ENCODE results near the gene PPP1R14B. TPM values are rescaled to one million over a fixed set of nuclear protein-coding genes. Genes with fewer than 3 reads are reported as not detected.

The PPP1R14B gene
- total RNA-seq, 4 donors from 2014 or later: 9.5 to 63.4 (median 28.3) TPM

DNA sequence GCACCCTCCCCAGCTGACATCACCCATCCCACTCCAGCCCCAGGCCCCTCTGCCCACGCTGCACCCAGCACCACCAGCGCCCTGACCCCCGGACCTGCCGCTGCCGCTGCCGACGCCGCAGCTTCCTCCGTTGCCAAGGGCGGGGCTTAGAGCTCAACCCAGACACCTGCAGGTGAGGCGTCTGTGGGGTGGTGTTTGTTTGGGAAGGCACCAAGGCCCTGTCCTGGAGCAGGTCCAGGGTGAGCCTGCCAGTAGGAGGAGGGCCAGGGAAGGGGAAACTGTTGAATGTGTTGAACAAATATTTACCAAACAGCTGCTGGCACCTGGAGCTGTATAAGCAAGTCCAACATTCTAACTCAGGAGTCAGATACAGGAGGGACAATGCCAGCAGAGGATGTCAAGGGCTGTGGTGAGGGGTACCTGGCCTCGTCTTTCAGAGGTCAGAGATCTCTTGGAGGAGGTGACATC, 9.2 kb downstream of the PPP1R14B start:
- Histone ChIP-seq H3K9me3 (no peaks in the 10 kb centered on the region), H3K4me3 (no peak overlapping the region), H3K27ac (no peak overlapping the region), H3K36me3 (no peaks in the 10 kb centered on the region), H3K27me3 (no peaks in the 10 kb centered on the region), H3K4me1 (peaks cover 0 to 13% of the 10 kb centered on the region in 2 donors)
- TF ChIP-seq, protein P1, sequence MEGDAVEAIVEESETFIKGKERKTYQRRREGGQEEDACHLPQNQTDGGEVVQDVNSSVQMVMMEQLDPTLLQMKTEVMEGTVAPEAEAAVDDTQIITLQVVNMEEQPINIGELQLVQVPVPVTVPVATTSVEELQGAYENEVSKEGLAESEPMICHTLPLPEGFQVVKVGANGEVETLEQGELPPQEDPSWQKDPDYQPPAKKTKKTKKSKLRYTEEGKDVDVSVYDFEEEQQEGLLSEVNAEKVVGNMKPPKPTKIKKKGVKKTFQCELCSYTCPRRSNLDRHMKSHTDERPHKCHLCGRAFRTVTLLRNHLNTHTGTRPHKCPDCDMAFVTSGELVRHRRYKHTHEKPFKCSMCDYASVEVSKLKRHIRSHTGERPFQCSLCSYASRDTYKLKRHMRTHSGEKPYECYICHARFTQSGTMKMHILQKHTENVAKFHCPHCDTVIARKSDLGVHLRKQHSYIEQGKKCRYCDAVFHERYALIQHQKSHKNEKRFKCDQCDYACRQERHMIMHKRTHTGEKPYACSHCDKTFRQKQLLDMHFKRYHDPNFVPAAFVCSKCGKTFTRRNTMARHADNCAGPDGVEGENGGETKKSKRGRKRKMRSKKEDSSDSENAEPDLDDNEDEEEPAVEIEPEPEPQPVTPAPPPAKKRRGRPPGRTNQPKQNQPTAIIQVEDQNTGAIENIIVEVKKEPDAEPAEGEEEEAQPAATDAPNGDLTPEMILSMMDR (IDR thresholded peaks at IDR 0.05): no peak
- no peak for TF ChIP-seq POLR2A (IDR thresholded peaks at IDR 0.05)
- intact Hi-C loops (cut with DNase I; ENCODE audit: low total_unique reads): no loop called here
- DNase-seq: peak in 1 of 2 donors; percentile 20

DNA sequence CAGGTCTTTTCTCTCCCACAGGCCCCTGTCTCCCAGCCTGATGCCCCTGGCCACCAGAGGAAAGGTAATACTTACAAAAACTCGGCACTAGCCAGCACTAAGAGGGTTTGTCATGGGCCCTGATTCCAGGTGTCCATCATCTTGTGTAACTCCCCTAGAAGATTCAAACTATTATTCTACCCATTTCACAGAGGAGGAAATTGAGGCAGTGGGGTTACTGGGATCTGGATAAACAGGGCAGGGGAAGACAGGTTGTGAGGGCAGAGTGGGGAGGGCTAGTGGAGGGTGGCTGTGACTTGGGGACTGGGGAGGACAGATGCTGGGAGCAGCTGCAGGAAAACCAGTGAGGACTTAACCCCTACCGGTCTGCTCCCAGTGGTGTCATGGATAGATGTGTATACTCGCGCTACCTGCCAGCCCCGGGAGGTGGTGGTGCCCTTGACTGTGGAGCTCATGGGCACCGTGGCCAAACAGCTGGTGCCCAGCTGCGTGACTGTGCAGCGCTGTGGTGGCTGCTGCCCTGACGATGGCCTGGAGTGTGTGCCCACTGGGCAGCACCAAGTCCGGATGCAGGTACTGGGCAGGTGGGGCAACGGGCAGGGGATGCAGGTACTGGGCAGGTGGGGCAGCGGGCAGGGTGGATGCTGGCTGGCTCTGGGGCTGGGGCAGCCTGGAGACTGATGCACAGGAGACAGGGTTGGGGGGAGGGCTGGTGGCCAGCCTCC, 11.1 kb downstream of the PPP1R14B start:
- peak in 1 of 2 donors; percentile 22 for DNase-seq
- Histone ChIP-seq H3K4me1 (peaks cover 4 to 8% of the 10 kb centered on the region in 2 donors), H3K36me3 (no peaks in the 10 kb centered on the region), H3K27me3 (no peaks in the 10 kb centered on the region), H3K9me3 (no peaks in the 10 kb centered on the region), H3K4me3 (peak overlapping the region; percentile 42 to 80), H3K27ac (peak overlapping the region; percentile 90 to 95)
- intact Hi-C loops (cut with DNase I; ENCODE audit: low total_unique reads): no loop called here
- TF ChIP-seq, protein P1 (IDR thresholded peaks at IDR 0.05): no peak
- no peak for TF ChIP-seq POLR2A (IDR thresholded peaks at IDR 0.05)

DNA sequence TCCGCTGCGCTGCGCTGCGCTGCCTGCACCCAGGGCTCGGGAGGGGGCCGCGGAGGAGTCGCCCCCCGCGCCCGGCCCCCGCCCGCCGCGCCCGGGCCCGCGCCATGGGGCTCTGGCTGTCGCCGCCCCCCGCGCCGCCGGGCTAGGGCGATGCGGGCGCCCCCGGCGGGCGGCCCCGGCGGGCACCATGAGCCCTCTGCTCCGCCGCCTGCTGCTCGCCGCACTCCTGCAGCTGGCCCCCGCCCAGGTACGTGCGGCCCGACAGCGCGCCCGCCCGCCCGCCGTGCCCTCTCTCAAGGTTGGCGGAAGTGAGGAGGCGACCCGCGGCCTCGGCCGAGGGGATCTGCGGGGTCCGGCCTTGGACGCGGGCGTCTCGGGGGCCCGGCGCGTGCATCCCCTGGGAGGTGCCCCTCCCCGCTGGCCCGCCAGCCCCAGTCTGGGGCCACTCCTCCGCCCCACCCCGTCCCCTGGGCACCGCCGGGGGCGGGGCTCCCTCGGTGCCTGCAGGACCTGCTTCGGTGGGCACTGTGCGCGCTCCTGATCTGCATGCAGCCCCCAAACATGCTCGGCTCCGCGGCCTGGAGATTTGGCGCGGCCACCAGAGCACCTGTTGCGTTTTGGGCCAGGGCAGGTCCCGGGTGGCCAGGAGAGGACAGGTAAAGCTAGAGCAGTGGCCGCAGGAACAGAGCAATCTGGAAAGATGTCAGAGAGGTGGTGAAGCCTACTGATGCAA, 11.9 kb downstream of the PPP1R14B start:
- Histone ChIP-seq H3K4me1 (peaks cover 4 to 9% of the 10 kb centered on the region in 2 donors), H3K9me3 (no peaks in the 10 kb centered on the region), H3K36me3 (no peaks in the 10 kb centered on the region), H3K27ac (peak overlapping the region; percentile 90 to 95), H3K4me3 (peak overlapping the region; percentile 42 to 80), H3K27me3 (no peaks in the 10 kb centered on the region)
- DNase-seq: peak in 1 of 2 donors; percentile 42
- intact Hi-C loops (cut with DNase I; ENCODE audit: low total_unique reads): no loop called here
- TF ChIP-seq, protein P1 (IDR thresholded peaks at IDR 0.05): peak in 3 of 4 experiments; percentile 8 to 21 (median 16)
- TF ChIP-seq POLR2A (IDR thresholded peaks at IDR 0.05): peak in 1 of 2 donors; percentile 54

DNA sequence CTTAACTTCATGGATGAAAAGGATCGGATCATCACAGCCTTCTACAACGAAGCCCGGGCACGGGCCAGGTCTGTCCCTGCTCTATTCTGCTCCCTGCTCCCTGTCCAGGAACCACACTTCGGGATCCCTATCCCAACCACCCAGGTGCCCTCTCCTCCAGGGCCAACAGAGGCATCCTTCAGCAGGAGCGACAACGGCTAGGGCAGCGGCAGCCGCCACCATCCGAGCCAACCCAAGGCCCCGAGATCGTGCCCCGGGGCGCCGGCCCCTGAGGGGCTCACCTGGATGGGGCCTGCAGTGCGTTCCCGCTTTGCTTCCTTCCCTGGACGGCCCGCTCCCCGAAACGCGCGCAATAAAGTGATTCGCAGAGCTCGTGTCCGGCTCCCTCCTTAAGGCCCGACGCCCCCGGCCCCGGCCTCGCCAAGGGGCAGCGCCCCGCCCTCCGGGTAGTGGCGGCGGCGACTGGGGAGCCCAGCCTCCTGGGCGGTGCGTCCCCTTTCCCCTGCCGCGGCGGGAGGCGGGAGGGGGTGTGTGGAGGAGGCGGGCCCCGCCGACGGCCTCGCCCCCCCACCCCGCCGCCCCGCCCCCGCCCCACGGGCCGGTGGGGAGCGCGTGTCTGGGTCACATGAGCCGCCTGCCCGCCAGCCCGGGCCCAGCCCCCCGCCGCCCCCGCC, 12.7 kb downstream of the PPP1R14B start, which contains the start of gene VEGFB:
Gene VEGFB, plus strand, starts transcription at position 672 of the 674 bp plus-strand sequence. CDS start 250 bp downstream, outside the sequence.
- intact Hi-C loops (cut with DNase I; ENCODE audit: low total_unique reads): no loop called here

More for the DNA sequence above, 12.7 kb downstream of the PPP1R14B start, which contains the start of gene VEGFB:
- Histone ChIP-seq H3K9me3 (no peaks in the 10 kb centered on the region), H3K4me3 (peak within 1 kb of the TSS; percentile 76 to 80), H3K36me3 (no peaks in the 10 kb centered on the region), H3K4me1 (peaks cover 4 to 14% of the 10 kb centered on the region in 2 donors), H3K27me3 (no peaks in the 10 kb centered on the region), H3K27ac (peak within 1 kb of the TSS; percentile 90 to 95)
- peak; percentile 36 to 56 for TF ChIP-seq POLR2A (IDR thresholded peaks at IDR 0.05)
- TF ChIP-seq, protein P1 (IDR thresholded peaks at IDR 0.05): no peak
- peak; percentile 71 to 80 for DNase-seq

All from uterus (tissue), 4 donors.